ENCODE results near the gene PLXNB3.

The PLXNB3 gene

DNA sequence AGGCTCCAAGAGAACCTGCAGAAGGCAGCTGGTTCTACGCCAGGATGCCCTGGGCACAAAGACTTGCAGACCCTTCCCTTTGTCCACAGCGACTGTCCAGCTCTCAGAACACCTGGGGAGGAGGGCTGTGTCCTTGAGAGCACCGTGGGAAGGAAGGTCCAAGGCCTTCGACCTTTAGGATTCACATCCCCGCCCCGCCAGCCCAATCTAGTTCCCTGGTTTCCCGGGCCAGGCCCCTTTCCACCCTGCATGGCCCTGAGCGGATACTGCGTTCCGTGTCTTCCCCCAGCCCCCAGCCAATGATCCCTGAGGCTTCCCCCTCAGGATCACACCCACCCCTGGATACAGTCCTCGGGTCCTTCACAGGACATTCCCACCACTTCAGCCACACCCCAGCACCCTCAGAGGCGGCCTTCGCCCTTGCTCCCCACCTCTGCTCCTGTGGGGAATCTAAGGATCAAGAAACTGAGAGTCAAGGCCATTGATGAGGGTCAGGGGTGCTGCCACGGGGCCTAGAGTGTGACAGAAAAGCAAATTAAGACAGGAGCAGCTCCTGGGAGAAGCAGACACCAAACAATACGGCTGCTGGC lies 30.3 kb upstream of the PLXNB3 start:
- no peak for DNase-seq (ENCODE audit: low read depth)
- TF ChIP-seq, protein P1, sequence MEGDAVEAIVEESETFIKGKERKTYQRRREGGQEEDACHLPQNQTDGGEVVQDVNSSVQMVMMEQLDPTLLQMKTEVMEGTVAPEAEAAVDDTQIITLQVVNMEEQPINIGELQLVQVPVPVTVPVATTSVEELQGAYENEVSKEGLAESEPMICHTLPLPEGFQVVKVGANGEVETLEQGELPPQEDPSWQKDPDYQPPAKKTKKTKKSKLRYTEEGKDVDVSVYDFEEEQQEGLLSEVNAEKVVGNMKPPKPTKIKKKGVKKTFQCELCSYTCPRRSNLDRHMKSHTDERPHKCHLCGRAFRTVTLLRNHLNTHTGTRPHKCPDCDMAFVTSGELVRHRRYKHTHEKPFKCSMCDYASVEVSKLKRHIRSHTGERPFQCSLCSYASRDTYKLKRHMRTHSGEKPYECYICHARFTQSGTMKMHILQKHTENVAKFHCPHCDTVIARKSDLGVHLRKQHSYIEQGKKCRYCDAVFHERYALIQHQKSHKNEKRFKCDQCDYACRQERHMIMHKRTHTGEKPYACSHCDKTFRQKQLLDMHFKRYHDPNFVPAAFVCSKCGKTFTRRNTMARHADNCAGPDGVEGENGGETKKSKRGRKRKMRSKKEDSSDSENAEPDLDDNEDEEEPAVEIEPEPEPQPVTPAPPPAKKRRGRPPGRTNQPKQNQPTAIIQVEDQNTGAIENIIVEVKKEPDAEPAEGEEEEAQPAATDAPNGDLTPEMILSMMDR (IDR thresholded peaks at IDR 0.05; ENCODE audit: control insufficient read depth, insufficient read depth, low read depth, low read length, missing control alignments), result no peak

DNA sequence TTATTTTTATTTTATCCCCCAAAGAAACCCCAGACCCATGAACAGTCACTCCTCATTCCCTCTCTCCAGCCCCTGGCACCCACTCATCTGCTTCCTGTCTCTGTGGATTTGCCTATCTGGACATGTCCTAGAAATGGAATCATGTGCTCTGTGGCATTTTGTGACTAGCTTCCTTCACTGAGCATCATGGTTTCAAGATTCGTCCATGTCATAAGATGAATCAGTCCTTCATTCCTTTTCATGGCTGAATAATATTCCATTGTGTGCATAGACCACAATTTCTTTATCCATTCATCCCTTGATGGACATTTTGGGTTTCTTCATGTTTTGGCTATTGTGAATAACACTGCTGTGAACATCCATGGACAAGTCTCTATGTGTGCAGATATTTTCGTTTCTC lies 29.2 kb upstream of the PLXNB3 start:
- no peak overlapping the region for H3K4me3 ChIP-seq (ENCODE audit: control insufficient read depth, low read depth, low read length)

More for the DNA sequence above, 30.3 kb upstream of the PLXNB3 start:
- no peak overlapping the region for H3K4me3 ChIP-seq (ENCODE audit: control insufficient read depth, low read depth, low read length)

DNA sequence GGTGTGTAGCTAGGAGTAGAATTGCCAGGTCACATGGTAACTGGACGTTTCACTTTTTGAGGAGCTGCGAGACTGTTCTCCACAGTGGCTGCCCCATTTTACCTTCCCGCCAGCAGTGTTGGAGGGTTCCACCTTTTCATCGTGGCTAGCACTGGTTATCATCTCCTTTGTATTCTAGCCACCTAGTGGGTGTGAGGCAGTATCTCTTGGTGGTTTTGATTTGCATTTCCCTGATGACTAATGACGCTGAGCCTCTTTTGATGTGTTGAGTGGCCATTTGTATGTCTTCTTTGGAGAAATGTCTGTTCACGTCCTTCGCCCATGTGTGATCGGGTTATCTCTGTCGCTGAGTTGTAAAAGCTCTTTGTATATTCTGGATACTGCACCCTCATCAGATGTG lies 28.8 kb upstream of the PLXNB3 start:
- H3K4me3 ChIP-seq (ENCODE audit: control insufficient read depth, low read depth, low read length), result no peak overlapping the region
- TF ChIP-seq, protein P1 (IDR thresholded peaks at IDR 0.05; ENCODE audit: control insufficient read depth, insufficient read depth, low read depth, low read length, missing control alignments), result no peak
- DNase-seq (ENCODE audit: low read depth), result no peak

More for the DNA sequence above, 29.2 kb upstream of the PLXNB3 start:
- DNase-seq (ENCODE audit: low read depth), result no peak
- TF ChIP-seq, protein P1 (IDR thresholded peaks at IDR 0.05; ENCODE audit: control insufficient read depth, insufficient read depth, low read depth, low read length, missing control alignments), result no peak

DNA sequence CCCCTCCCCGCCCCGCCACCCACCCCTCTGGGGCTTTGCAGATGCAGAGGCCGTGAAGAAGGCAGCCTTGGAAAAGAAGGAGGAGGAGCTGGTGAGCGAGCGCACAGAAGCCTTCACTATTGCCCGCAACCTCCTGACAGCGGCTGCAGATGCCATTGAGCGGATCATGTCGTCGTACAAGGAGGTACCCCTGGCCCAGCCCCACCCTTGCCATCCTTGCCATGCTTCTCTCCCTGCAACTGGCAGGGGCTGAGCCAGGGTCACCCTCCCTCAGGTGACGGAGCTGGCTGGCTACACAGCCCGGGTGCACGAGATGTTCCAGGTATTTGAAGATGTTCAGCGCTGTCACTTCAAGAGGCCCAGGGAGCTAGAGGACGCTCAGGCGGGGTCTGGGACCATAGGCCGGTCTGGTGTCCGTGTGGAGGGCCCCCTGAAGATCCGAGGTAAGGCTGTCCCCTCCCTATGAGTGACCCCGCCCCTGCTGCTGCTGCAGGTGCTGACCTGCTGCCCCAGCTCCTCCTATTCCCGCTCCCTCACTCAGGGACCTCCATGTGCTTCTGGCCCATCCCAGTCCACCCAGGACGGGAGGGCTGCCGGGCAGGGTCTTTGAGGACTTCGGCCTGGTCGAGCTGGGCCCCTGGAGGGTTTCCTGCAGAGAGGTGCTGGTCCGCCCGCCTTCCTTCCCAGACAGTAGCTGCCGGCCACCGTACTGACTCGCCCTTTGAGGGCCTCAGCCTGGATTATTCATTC lies 27.8 kb upstream of the PLXNB3 start:
- TF ChIP-seq, protein P1 (IDR thresholded peaks at IDR 0.05; ENCODE audit: control insufficient read depth, insufficient read depth, low read depth, low read length, missing control alignments), result no peak
- H3K4me3 ChIP-seq (ENCODE audit: control insufficient read depth, low read depth, low read length), result no peak overlapping the region
- no peak for DNase-seq (ENCODE audit: low read depth)

DNA sequence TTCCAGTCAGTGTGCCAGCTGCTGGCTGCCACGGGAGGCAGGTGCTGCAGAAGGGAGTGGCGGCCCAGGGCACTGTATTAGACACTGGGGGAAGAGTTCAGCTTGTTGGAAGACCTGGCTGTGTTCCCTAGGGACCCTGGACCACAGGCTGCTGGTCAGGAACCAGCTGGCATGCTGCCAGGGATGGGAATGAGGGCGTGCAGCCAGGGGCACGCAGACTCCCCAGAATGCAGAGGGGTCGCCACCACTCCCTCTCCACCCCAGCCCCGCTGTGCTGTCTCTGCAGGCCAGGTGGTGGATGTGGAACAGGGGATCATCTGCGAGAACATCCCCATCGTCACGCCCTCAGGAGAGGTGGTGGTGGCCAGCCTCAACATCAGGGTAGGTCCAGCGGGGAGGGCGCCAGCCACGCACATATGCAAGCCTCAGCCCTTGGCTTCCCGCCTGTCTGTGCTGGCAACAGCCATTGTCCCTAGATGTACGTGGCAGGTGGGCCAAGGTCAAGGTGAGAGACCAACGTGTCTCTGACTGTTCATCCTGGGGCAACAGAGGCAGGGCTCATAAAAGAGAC lies 27.1 kb upstream of the PLXNB3 start:
- DNase-seq (ENCODE audit: low read depth), result no peak
- TF ChIP-seq, protein P1 (IDR thresholded peaks at IDR 0.05; ENCODE audit: control insufficient read depth, insufficient read depth, low read depth, low read length, missing control alignments), result no peak
- H3K4me3 ChIP-seq (ENCODE audit: control insufficient read depth, low read depth, low read length), result no peak overlapping the region

DNA sequence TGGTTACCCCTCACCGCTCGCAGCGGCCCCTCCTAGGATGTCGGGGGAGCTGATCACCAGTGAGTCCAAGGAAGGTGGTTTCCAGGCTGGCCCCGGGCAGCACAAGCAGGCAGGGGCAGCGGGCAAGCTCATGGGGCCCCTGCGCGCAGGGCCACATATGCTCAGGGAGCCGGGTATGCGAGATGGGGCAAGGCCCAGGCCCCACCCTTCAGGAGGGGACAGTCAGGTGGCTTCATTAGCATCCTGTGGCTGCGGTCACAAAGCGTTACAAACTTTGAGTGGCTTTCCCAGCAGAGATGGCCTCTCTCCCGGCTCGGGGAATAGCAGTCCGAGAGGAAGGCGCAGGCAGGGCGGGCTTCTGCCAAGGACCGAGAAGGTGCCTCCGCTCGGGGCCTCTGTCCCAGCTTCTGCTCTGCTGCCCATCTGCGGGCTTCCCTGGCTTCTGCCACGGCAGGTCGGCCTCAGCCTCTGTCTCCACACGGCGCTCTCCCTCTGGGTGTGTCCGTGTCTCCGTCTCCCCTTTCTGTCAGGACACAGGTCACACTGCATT lies 25.9 kb upstream of the PLXNB3 start:
- DNase-seq (ENCODE audit: low read depth), result no peak
- H3K4me3 ChIP-seq (ENCODE audit: control insufficient read depth, low read depth, low read length), result no peak overlapping the region
- TF ChIP-seq, protein P1 (IDR thresholded peaks at IDR 0.05; ENCODE audit: control insufficient read depth, insufficient read depth, low read depth, low read length, missing control alignments), result no peak
